Hematopoietic multipotent progenitor cell treated with erythropoietin and hydrocortisone succinate and interleukin-3 and kit ligand, for 17 days (in vitro differentiated cells): Measurements from ENCODE around the gene FRMD6.

Source experiments
- DNase-seq: peaks from one replicate; pipeline ENCODE4 v3.0.0-alpha.2; 2015; ENCODE audit warnings: low spot score

The FRMD6 gene

DNA sequence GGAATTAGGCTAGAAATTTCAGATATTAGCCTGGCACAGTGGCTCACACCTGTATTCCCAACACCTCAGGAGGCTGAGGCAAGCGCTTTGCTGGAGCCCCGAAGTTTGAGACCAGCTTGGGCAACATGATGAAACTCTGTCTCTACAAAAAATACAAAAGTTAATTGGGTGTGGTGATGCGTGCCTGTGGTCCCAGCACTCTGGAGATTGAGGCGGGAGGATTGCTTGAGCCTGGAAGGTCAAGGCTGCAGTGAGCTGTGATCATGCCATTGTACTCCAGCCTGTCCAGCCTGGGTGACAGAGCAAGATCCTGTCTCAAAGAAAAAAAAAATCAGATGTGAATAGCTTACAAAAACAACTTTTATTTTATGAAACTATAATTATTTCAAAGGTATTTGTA is 15.1 kb downstream of the FRMD6 start:
- DNase-seq, result no peak

DNA sequence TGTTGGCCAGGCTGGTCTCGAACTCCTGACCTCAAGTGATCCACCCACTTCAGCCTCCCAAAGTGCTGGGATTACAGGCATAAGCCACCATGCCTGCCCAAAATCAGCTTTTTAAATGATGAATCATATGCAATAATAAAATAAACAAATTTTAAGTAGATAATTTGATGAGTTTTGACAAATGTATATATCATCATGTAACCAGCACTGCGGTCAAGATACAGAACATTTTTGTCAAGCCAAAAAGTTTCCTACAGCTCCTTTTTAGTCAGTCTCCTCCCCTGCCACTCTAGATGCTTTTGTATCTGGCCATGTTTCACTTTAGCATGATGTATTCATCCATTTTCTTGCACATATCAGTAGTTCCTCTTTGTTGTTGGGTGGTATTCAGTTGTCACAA is 17.2 kb downstream of the FRMD6 start:
- DNase-seq, result no peak

DNA sequence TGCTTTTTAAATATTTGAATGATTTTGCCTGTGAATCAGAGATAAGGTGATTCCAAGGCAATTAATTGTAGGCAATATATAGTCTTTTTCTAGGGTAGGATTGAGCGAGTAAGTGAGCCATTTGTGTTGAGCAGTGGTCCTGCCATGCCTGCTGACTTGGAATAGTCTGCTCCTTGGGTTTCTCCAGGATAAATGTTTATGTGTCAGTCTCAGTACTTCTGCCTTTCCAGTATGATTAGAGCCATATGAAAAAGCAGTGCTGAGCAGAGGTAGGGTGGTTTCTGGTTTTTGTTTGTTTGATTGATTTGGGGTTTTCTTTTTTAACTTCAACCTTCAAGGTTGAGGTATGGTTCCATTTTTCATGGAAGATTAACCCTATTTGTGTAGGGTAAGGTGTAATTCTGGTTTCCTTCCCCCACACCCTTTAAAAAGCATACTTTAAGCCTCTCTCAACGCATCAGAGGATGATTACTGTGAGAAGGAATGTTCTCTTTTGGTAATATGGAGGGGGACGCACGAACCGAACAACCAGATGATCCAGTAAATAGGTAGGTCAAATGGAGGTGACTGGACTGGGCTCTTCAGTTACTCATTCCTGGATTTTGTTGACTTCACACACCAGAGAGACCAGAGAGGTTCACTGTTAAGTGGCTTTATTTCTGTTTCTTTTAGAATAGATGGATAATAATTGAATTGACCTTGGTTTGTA is 22.7 kb downstream of the FRMD6 start:
- DNase-seq, result no peak

DNA sequence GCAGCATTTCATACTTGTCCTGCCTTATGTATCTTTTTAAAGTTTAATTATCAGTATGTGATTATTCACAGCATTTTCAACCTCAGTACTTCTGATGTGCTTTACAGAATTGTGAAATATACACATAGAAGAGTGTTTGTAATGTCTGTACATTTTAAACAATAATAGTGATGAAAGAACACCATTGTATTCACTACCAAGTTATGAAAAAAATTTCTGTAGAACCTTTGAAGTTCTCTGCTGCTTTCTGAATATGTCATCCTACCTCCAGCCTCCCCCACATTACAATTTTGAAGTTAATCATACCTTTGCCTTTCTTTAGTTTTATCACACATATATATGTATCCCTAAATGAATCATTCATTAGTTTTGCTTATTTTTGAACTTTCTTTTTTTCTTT is 24.8 kb downstream of the FRMD6 start:
- DNase-seq, result no peak

DNA sequence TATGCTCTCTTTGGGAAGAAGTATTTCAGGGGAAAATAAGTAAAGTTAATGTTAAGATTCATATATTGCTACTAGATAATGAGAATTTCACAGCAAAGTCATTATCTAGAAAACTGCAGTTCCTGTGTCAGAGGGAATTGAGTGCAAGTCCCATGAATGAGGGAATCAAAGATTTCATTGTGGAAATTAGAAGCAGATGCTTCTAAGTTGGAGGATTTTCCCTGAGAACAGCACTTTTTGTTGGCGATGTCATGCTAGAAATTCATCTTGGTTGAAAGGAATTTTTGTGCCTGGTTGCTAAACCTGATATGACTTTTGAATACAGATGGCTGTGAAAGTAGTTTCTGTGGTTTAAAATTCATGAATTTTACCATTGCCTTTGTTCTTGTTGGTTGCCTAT is 25.6 kb downstream of the FRMD6 start:
- DNase-seq, result no peak

DNA sequence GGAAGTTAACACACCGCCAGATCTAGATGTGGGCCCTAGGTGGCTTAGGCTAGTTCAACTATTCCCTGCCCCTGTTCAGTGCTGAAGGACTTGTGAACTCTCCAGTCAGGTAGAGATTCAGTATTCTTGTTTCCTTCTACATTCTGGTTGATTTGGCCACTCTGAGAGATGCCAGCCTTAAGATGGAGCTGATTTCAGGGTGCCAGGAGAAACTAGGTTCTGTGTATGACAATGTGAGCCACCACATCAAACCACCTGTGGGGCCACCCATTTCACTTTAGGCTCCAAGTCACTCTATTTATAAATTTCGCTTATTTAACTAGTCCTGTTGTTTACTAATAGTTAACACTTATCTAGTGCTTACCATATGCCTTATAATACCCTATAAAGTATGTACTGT is 26.0 kb downstream of the FRMD6 start:
- no peak for DNase-seq

DNA sequence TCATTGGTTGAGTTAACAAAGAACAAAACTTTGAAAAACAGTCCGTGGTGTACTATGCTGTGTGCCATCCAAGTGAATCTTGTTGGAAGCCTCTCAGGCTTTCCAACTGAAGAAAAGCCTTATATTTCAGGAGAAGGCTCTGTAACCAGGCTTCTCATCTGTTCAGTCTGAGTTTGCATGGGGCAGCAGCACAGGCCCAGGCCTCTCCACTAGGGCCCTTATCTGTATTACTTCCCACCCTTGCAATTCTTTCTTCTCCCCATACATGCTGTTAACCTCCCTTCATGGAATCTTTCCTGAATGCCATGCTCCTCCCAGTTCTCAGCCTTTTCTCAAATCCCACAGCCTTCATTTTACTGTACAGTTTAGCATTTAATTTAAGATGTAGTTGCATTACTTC is 28.3 kb downstream of the FRMD6 start:
- no peak for DNase-seq

DNA sequence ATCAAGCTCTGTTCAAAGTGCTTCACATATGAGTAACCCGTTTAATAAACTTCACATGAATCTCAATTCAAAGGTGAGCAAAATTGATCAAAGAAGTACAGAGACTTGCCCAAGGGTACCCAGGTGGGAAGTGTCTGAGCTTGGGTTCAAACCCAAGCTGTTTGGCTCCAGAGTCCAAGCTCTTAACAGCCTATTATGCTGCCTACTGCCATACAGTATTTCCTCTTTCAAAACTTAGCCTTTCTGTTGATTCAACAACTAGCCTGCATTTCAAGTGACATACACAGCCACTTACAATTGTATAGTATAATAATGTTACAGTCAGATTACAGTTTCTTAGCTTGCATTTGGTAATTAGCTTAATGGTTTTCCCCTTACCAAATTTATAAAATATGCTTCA is 29.7 kb downstream of the FRMD6 start:
- no peak for DNase-seq

DNA sequence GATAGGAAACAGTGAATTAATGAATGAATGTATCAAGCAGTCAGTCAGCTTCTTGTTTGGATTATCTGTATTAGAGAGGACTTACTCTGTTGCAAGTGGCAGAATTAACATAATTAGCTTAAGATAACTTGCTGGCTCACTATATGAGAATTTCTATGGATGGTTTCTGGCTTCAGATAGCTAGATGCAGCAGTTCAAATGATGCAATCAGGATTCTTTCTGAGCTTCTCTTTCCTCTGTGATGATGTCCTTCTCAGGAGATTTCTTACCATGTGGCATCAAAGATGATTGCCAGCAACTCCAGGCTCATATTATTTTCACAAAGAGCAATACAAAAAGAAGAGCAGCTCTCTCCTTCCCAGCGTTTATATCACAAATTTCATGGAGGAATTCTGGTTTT is 30.7 kb downstream of the FRMD6 start:
- no peak for DNase-seq

DNA sequence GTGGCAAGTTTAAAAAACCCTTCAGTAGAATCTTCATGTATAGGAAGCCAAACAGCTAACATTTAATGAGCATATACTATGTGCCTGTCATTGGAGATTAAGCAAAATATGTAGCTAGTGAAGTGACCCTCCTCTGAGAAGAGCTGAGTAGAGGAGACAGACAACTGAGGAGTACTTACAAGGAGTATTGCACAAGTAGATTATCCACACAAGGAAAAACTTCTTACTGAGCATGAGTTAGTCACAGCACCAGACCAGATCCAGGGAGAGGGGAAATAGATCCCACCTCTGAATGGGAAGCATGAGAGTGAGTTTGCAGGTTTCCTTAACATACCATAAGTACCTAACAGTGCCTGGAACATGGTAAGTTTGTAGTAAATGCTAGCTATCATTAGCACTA is 33.0 kb downstream of the FRMD6 start:
- DNase-seq, result no peak

DNA sequence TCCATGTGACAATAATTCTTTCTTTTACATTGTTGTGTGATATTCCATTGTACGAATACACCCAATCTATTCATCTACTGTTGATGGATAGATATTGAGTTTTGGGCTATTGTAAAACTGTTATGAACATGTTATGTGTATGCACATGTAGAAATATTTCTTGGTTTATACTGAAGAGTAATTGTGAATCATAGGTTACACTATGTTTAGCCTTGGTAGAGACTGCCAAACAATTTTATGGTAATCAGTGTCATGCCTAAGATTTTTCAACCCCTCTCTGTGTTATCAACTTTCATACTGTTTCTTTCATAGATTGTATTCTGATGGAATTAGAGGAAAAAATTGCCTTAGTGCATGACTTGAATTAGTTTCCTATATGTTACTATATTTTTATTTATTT is 39.5 kb downstream of the FRMD6 start:
- no peak for DNase-seq

DNA sequence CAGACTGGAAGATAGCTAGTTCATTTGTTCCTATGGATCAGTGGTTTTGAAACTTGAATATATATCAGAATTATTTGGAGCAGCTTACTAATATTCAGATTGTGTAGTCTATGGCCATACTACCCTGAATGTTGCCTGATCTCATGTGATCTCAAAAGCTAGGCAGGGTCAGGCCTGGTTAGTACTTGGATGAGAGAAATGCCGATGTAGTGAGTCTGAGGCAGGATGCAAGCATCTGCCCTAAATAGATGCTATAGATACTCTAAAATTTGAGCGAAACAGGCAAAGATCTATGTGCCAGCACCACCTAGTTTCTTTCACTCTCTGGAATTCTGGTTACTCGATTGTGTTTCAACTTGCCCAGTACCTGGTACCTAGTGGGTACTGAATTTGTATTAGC is 40.9 kb downstream of the FRMD6 start:
- DNase-seq, result no peak

DNA sequence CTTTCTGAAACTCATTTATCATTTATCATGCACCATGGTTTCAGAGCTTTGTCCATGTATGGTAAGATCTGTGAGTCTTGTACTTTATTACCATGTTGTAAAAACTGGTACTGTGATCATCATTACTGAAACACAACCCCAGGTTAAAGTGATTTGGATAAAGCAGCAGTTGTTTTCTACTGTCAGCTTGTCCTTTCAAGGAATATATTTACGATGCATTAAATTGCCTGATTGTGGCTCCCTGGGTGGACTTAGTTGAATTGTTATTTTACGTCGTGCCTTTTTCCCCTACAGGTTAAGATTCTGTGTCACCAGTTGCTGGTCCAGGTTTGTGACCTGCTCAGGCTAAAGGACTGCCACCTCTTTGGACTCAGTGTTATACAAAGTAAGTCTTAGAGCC is 46.1 kb downstream of the FRMD6 start:
- DNase-seq, result no peak

DNA sequence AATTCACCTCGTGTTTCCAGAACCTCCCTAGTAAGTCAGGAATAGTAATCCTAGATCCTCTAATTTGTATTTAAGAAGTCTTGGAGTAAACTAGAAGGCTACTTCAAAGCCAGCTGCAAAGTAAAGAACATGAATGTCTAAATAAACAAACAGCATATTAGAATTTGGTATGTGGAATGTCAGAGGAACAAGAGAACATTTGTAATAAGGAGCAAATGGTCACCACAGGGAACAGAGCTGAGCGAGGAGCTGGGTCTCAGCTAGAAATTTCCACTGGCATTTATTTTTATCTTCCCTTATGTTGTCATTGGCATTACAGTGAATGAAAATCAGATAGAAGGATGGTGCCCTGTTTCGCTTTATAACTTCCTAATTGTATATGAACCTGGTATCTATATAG is 50.2 kb downstream of the FRMD6 start:
- DNase-seq, result no peak

DNA sequence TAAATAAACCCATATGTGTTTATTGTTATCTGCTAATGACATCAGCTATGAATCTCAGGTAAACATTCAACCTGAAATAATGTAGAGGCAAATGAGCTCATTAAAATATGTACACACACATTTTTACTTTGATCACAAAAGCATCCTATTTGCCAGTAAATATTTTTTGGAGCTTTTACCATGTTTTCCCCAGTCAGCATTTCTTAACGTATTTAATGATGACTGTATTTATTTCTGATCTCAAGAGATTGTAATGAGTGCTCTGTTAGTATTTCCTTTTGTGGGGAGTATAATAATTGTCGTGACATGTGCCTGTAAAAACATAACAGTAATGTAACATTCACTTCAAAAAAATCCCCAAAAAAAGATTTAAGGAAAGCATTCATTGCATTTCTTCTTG is 52.1 kb downstream of the FRMD6 start:
- no peak for DNase-seq

DNA sequence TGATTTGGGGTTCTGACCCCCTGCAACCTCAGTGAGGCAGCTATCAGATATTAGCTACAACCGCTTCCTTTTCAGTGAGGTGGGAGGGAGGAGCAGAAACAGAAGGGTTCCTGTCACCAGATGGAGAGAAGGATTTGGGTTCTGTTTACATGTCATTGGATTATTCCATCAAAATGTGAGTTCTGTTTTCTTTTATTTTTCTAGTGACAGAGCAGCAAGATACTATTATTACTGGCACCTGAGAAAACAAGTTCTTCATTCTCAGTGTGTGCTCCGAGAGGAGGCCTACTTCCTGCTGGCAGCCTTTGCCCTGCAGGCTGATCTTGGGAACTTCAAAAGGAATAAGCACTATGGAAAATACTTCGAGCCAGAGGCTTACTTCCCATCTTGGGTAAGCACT is 52.8 kb downstream of the FRMD6 start:
- no peak for DNase-seq

DNA sequence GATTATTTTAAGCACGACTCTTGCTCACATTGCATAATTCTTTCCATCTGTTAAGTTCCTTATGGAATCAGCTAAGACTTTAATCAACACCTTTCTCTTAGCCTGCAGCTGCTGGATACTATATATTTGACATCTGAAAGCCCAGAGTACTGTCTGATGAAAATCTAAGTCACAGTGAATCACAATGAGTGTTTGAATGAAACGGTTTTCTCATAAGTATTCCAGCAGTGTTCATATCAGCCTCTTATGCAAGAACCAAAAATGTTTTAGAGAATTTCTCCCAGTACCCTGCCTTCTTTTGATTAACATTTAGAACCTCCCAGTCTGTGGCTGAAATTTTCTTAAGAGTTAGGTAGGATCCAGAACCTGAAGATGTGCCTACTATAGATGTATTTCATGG is 55.6 kb downstream of the FRMD6 start:
- no peak for DNase-seq

DNA sequence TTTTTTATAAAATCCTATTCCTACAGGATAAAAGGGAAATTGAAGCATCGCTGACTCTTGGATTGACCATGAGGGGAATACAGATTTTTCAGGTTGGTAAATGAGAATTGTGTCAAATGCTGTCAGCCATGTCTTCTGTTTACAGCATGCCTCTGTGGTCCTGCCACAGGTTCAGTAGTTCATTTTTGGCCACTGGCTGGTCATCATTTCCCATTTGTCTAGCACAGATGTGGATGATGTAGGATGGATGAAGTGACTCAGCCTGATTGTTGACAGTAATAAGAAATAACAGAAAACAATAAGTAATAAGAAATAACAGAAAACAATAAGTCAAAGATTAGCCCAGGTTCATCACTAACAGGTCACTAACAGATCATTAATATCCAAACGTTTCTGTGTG is 59.8 kb downstream of the FRMD6 start:
- no peak for DNase-seq

DNA sequence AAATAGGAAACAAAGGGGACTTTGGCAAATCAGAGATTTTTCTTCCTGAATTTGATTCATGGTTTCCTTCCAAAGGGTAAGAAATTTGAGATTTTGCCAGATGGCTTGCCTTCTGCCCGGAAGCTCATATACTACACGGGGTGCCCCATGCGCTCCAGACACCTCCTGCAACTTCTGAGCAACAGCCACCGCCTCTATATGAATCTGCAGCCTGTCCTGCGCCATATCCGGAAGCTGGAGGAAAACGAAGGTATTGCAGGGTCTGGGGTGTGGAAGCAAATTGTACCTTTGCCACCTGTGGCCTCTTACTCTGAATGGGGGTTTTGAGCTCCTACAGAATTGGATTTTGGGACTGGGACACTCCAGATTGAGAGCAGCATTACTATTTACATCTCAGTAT is 63.5 kb downstream of the FRMD6 start:
- no peak for DNase-seq

DNA sequence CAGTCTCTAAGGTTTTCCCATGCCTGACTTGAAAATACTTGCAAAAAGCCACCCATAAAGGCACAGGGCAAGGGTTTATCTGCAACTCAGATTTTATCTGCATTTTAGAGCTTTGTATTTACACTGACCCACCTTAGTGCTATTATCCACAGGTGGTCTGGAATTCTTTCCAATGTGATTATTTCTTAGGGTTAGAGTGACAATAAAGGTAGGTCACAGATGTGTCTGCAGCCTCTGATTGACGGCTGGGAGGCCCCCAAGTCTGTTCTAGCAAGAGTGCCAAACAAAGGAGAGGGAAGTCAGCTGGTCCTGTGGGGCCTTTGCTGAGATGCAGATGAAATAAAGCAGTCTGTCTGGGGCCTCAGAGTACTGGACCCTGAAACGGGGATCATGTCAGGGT is 64.0 kb downstream of the FRMD6 start:
- DNase-seq, result no peak

DNA sequence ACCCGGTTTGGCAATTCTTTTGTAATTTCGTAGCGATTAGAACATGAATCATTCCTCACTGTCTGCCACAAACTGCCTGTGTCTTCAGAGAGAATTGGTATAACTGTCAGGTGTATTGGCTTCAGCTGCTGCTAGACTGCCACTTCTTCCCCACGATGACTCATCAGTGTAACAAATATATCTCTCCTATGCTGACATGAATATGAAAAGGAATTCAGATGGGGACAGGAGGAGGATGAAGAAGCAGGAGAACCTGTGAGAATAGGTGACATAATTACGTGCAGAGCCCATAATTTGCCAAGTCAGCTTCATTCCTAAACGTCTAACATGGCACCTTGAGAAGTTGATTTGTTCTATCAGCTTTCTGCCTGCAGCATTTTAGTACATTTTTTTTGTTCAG is 64.9 kb downstream of the FRMD6 start:
- DNase-seq, result no peak

DNA sequence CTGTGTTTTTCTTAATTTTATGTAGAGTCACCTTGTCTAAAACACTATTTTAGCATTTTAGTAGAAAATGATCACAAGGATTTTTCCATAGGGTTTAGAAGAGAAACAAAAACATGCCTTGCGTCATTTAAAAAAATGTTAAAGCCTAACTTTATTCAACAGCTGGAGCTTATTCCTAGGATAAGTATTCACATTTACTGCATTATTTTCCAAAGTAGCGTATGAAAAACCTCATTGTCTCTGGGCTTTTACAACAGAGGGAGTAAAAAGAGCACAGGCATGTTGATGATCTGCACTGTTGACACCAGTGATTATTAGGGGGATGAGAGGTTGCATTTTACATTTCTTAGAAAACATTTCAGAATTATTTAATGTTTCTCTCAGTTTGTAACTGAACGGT is 66.1 kb downstream of the FRMD6 start:
- DNase-seq, result no peak

DNA sequence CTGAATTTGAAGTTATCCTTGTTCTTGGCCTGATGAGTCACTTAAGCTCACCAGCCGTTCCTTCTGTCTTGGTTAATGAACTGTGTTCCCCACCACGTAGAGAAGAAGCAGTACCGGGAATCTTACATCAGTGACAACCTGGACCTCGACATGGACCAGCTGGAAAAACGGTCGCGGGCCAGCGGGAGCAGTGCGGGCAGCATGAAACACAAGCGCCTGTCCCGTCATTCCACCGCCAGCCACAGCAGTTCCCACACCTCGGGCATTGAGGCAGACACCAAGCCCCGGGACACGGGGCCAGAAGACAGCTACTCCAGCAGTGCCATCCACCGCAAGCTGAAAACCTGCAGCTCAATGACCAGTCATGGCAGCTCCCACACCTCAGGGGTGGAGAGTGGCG is 68.2 kb downstream of the FRMD6 start:
- DNase-seq, result no peak

DNA sequence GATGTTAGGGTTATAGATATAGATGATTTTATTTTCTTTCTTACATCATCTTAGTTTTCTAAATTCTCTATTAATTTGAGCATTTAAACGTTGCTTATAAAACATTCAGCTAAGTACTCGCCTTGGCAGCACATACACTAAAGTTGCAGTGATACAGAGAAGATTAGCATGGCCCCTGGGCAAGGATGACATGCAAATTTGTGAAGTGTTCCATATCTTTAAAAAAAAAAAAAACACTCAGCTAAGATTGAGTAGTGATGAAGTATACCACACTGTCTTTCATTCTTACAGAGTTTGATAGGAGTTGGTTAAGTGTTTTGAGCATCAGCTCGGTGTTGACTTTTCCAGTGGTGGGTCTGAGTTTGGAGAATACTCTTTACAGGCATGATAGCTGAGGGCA is 72.3 kb downstream of the FRMD6 start:
- no peak for DNase-seq

DNA sequence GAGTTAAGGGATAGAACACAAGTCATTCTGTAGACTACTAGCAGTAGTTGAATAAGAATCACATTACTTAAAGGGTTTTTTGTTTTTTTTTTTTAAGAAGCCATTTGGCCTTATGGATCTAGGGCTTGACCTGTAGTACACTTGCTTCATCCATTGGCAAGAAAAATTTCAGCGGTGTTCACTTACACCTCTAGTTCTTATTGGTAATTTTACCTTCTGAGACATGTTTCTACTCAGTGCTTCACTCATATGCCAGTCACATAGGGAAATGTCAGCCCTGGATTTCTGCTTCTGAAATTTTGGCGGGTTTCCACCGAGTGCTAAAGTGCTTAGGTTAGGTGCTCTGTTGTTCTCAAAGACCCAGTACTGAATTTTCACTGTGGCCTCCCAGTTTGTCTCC is 72.9 kb downstream of the FRMD6 start:
- no peak for DNase-seq
